Activated CD4-positive, alpha-beta T cell treated with anti-CD3 and anti-CD28 coated beads, Interleukin-2, amount 50 U/mL, for 4 hours (primary cell): ENCODE results near the gene ADGRV1.

Experiments
- DNase-seq, 2 experiments: peaks; one replicate each; pipeline ENCODE4 v3.0.0-alpha.2; 2020

Gene ADGRV1

GRCh38 chr5:90558344-90559192 is at the start of gene ADGRV1:
ADGRV1 (plus strand) TSS chr5:90558797; CDS start chr5:90558896, 99 bp downstream.
- no peak for DNase-seq

- no peak for DNase-seq
Observed at GRCh38 chr5:90510438-90510837, 48.2 kb upstream of the ADGRV1 start.

- DNase-seq, result no peak
Observed at GRCh38 chr5:90514520-90514919, 44.1 kb upstream of the ADGRV1 start.

- DNase-seq, result no peak
Observed at GRCh38 chr5:90518661-90519060, 39.9 kb upstream of the ADGRV1 start.

- DNase-seq, result no peak
Observed at GRCh38 chr5:90519081-90519480, 39.5 kb upstream of the ADGRV1 start.

- DNase-seq, result peak in 1 of 2 experiments; percentile 9
Observed at GRCh38 chr5:90528601-90529193, 29.9 kb upstream of the ADGRV1 start.

GRCh38 chr5:90529194-90529938 is 29.2 kb upstream of the ADGRV1 start, which contains the start of gene LYSMD3:
LYSMD3 (minus strand) TSS chr5:90529584; CDS start chr5:90525289, 4,295 bp downstream.
- DNase-seq, result peak; percentile 97

- peak; percentile 42 to 45 for DNase-seq
Observed at GRCh38 chr5:90529939-90530677, 28.5 kb upstream of the ADGRV1 start.

GRCh38 chr5:90530736-90531487 is 27.7 kb upstream of the ADGRV1 start:
- no peak for DNase-seq

- no peak for DNase-seq
Observed at GRCh38 chr5:90533794-90534193, 24.8 kb upstream of the ADGRV1 start.

- no peak for DNase-seq
Observed at GRCh38 chr5:90534922-90535321, 23.7 kb upstream of the ADGRV1 start.

- no peak for DNase-seq
Observed at GRCh38 chr5:90542827-90543519, 15.6 kb upstream of the ADGRV1 start.

GRCh38 chr5:90545511-90545910 is 13.1 kb upstream of the ADGRV1 start:
- DNase-seq, result no peak

GRCh38 chr5:90546216-90546837 is 12.3 kb upstream of the ADGRV1 start:
- DNase-seq, result no peak

- DNase-seq, result no peak
Observed at GRCh38 chr5:90547072-90547536, 11.5 kb upstream of the ADGRV1 start.

GRCh38 chr5:90548069-90548593 is 10.5 kb upstream of the ADGRV1 start:
- DNase-seq, result no peak

GRCh38 chr5:90549223-90549622 is 9.4 kb upstream of the ADGRV1 start:
- DNase-seq, result no peak

- no peak for DNase-seq
Observed at GRCh38 chr5:90549729-90550275, 8.8 kb upstream of the ADGRV1 start.

GRCh38 chr5:90550963-90551362 is 7.6 kb upstream of the ADGRV1 start:
- no peak for DNase-seq

- no peak for DNase-seq
Observed at GRCh38 chr5:90551376-90551775, 7.2 kb upstream of the ADGRV1 start.
